Hematopoietic multipotent progenitor cell treated with erythropoietin and hydrocortisone succinate and interleukin-3 and kit ligand, for 17 days (in vitro differentiated cells): ENCODE results near the gene SOCS3.
A peak's percentile ranks its signal among the peaks of the same experiment; 100 is the strongest.

Experiments used
- DNase-seq: peaks from one replicate; pipeline ENCODE4 v3.0.0-alpha.2; 2015; ENCODE audit warnings: low spot score

The SOCS3 gene

DNA sequence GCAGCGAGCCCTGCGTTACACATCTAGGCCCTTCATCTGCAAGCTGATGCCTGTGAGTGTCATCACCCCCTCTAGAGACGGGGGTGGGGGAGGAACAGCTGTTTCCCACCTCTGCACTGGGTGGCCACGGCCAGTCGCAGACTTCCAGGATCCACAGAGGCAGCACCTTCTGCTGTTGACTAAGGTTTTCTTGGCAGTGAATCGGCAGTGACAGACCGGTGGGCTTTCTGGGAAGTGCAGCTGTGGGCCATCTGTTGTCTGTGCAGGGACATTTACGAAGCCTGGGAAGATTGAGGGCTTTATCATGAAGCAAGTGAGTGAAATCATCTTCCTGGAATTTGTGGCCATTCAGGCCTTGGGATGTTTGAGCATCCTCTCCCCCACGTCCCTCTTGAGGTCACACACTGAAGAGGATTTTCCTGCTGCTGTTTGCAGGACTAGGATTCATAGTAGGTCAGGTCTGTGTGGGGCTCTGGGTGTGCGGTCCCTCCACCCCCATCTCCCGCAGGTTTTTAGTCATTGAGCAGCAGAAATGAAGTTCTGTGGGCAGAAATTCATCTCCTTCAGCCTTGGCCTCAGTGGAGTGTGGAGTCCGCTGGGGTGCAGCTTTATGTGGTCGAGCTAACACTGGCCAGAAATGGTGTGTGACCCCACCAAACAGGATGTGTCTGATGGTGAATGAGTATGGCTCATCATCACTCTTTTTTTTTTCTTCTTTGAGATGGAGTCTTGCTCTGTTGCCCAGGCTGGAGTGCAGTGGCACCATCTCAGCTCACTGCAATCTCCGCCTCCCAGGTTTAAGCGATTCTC, 30.6 kb upstream of the SOCS3 start:
- DNase-seq = no peak

DNA sequence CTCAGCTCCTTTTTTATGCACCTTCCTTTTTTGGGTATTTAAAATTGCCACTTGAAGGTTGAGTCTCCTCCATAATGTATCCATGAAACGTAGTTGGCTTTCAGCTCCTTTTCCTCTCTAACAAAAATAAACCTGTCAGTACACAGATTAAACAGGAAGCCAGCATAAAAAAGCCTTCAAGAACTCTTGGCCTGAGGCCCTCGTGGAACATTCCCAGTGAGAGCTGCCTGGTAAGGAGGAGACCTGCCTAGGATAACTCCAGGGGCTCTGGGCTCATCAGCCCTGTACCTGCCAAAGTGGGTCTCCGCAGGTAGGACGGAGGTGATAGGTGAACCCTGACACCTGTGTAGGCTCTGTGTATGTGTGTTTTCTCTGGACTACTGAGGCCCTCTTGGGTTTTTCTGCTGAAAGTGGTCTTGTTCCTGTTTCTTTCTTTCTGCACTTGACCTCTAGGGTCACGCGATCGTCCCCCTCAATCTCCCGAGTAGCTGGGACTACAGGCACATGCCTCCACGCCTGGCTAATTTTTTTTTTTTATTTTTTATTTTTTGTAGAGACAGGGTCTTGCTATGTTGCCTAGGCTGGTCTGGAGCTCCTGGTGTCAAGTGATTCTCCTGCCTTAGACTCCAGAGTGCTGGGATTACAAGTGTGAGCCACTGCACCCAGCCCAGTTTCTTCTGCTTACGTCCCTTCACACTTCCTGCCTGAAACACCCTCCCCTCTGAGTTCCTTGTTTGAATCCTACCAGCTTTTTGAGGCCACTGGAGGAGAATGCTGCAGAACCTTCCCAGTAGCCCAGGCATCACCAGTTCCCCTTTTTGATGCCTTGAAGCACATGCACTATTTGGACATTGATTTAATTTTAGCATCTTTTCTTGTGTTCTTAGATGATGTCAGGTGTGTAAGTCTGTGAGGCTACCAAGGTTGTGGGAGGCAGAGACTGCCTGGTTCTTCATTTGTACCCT, 28.4 kb upstream of the SOCS3 start:
- no peak for DNase-seq

DNA sequence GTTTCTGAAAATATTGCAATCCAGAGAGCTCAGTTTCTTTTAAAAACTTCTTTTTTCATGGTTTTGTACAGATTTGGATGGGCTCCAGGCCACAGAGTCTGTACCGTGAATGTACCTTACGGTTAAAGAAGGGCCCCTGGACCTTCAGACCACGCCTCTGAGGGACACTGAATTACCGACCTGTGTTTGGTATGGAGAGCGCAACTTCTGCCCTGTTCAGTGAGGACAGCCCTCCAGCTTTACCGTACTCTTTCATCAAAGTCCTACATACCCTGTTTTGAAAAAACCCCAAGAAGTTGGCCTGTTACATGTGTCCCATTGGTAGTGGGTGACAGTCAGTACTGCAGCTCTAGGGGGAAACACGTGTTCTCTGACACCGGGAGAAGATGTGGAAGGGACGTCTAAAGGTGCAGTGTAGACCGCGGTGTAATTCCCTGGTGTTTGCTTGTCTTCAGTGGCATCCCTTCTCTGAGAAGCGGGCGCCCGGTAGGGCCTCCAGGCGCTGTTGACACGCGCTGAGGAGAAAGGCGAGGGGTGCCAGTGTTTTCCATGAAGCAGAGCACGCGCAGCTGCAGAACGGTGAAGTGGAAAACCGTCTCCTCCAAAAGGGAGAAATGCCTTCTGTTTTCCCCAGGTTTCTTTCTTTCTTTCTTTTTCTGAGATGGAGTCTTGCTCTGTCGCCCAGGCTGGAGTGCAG, 24.8 kb upstream of the SOCS3 start:
- no peak for DNase-seq

DNA sequence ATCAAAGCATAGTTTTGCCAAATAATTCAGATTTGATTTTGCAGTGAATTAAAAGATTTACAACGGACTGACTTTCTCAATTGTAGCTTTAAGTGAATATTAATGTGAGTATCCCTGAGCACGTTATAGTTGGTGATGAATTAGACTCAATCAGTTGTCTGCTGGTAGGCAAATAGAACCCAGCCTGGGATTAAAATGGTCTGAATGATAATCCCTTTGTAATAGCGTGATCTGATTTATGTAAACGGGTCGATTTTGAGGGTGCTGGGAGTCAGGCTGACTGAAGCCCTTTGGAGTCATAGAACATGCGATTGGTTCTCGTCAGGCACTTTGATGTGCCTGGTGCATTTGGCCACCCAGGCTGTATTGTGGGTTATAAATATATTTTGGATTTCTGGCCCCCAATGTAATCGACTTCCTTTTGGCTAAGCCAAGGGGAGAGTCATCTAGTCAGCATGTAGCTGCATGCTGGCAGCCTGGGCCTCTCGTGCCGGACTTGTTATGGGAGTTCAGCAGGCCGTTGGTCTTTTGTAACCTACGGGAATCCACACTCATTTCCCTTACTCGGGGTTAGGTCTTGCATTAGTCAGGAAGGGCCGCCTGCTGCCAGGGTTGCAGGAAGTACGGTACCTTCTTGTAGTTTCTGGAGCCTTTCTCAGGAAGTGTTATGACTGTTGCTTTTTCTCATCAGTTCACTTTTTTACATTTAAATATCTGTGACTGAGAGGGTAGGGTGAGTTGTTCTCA, 24.0 kb upstream of the SOCS3 start:
- no peak for DNase-seq

DNA sequence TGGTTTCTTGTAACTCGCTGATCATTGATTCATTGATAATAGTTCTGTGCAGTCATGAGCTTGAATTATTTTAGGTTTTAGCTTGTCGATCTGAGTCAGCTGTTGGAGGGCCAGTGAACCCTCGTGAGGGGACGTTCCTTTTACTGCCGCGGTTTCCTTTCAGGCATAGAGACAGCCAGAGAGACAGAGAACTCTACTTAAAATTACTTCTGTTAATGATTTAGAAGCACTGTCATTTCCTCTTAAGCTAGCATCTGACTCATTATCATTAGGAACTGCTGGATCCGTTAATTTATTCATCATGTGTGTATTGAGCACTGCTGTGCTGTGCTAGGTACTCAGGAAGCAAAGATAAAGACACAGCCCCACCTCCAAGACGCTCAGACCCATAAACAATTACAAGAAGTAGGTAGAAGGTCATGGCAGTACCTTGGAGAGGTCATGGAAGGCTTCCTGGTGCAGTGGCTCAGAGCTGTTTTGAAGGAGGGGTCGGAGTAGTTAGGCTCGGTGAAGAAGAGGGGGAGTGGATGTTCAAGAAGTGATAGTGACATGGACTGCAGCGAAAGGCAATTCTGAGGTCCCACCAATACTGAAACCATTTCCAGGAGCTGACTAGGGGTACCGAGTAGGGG, 21.8 kb upstream of the SOCS3 start:
- DNase-seq = no peak

DNA sequence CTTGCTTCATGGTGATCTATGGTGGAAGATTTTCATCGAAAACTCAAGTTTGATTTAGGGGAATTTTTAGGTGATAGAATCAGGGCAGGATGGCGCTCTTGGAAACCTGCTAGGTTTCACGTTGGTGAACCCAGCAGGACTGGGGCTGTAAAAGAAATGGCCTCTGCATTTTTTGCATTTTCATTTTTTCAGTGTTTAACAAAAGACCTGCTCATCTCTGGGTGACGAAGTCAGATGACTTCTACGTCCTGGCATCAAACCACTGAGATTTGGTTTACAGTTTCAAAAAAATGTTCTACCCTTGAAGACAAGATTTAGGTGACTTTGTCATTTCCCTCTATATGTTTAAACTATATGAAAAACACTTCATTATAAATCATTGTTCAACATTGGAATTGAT, 20.5 kb upstream of the SOCS3 start:
- DNase-seq = no peak

DNA sequence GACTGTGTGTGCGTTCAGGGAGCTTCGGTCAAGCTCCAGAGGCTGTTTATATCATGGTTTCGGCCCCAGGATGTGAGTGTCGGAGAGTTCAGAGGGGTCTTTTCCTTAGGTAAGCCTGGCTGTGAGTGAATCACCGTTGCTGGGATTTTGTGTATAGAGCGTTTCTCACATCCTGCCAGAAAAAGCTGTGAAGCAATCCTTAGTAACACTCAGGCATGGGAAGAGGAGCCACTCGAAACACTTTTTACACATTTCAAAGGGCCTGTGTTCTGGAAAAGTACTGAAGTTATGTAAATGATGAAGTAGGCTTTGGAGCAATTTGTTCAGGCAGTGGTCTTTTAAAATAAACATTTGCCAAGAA, 19.2 kb upstream of the SOCS3 start:
- no peak for DNase-seq

DNA sequence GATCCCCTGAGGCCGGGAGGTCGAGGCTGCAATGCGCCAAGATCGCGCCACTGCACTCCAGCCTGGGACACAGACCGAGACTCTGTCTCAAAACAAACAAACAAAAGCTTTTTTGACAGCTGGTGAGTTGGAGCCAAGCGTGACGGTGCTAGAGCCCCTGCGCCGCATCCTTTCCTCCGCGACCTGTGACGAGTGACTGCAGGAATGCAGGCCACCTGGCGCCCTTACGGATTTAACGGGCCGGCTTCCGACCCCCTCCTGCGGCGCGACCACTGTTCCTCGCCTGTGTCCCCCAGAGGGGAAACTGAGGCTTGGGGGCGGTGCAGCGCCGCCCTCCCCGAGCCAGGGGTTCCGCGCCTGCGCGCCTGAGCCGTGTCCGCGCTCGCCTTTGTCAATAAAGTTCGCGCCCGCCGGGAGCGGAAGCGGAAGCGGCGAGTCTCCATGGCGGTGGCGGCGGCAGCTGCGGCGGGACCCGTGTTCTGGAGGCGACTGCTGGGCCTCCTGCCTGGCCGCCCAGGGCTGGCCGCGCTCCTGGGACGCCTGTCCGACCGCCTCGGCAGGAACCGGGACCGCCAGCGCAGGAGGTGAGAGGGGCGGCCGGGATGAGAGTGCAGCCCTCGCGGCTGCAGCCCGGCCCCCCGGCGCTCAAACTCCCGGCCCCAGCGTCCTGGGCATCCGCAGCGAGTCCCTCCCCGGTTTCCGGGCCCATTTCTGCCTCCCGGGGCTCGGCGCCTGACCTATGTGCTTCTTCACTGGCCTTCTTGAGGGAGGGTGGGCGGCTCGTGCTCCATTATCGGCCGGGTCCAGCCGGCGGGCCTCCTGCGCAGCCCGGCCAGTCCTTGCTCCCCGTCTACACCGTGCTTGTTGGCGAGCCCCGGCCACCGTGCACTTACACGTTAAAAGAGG, 18.6 kb upstream of the SOCS3 start, which contains the start of gene PGS1:
PGS1 (plus strand) TSS at position 425 of the 906 bp plus-strand sequence; CDS start at position 442, 17 bp downstream.
- peak; percentile 53 for DNase-seq

DNA sequence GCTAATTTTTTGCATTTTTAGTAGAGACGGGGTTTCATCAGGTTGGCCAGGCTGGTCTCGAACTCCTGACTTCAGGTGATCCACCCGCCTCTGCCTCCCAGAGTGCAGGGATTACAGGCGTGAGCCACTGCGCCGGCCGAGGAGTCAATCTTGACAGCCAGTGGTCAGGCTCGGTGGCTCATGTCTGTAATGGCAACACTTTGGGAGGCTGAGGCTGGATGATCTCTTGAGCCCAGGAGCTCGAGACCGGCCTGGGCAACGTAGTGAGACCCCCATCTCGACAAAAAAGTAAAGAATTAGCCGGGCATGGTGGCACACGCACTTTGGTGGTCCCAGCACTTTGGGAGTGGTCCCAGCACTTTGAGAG, 18.0 kb upstream of the SOCS3 start:
- DNase-seq = no peak

DNA sequence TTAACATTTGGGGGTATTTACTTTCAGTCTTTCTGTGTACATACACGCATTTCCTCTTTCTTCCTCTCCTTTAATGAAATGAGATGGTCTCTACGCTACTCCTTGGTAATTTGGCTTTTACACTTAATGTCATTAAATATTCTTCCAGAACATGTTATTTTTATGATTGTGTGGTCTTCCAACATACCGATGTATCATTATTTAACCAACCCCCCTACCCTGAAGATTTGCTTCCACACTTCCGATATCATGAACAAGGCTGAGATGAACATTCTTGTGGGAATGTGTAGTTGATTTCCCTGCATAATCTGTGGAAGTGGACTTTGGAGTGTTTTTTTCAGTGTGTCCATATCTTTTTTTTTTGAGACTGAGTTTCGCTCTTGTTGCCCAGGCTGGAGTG, 16.3 kb upstream of the SOCS3 start:
- DNase-seq = no peak

DNA sequence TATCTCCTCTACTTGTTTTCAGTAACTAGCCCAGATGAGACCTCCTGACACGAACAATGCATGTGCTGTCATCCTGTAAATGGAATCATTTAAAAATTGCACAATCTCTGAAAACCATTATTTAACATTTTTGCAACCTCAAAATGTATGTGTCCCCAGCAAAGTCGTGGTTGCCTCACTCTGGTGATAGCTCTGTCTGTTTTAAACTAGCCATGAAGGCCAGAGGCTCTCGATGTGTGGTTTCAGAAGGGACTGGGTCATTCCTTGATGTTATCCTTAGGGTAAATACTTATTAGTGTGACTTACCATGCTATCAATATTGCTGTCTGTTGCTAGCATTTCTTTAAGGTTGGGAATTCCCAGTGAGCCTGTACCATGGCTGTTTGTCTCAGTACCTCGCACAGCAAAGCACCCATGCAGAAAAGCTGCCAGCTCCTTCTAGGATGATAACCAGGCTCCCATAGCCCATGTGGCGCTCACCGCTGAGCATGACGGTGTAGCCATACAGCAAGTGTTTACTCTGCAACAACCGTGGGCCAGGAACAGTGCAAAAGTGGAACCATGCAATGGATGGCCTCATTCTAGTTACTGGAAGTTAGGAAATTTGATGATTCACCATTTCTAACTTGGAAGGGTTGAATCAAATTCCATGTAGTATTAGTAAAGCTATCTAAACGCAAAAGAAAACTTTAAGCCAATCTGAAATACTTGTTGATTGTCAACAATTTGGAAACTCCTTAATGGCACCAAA, 15.7 kb upstream of the SOCS3 start:
- DNase-seq = no peak

DNA sequence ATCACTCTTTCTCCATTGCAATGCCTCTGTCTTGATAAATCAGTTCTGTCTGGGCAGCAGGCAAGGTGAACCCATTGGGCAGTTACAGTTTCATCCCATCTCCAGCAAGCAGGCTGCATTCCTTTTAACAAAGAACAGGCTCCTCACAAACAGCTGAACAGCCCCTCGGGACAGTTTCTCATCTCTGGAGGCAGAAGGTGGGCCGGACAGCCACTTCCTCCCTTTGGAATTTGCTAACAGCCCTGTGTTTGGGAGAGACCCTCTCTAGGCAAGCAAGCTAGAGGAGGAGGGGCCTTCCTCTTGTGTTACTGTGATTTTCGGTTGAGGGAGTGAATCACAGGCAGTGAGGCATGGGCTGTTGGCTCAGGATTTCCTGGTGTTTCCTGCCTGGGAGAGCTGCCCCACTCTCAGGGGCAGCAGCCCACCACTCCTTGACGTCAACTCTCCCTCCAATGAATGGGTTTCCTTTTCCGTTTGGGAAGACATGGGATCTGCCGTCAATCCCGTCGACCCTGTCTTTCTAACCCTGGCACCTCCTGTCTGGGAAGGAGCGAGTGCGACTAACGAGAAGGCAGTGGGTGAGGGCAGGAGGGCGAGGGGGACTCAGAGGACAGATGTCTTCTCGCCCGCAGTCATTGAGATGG, 14.9 kb upstream of the SOCS3 start:
- DNase-seq = no peak

DNA sequence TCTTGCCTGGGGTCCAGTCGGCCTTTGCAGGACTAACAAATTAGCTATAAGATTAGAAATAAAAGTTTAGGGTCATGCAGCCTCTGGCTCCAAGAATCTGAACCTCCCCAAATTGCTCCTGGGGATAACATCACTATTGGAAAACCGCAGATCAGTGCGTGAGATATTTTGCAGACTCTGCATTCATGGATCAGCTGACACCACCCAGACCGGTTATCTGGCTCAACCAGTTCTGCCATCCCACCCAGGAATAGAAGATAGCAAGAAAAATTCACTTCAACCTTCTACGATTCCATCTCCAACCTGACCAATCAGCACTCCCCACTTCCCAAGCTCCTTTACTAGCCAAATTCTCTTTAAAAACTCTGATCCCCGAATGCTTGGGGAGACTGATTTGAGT, 14.3 kb upstream of the SOCS3 start:
- no peak for DNase-seq

DNA sequence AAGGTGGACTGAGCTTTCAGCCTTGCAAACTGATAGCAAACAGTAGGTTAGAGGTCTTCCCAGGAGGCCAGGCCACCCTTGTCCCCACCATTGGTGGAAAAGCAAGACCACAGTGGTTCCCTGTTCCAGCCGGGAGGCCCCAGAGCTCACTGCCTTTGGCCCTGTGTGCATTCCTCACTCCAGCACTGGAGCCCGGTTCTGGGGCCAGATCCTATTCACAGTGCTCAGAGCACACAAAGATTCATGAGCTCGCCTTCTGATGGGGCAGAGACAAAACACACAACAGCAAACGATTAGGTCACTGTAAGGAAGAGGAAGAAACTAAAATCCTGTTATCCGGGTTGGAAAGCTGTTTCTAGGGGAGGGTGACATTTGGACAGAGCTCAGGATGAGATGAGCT, 13.0 kb upstream of the SOCS3 start:
- no peak for DNase-seq

DNA sequence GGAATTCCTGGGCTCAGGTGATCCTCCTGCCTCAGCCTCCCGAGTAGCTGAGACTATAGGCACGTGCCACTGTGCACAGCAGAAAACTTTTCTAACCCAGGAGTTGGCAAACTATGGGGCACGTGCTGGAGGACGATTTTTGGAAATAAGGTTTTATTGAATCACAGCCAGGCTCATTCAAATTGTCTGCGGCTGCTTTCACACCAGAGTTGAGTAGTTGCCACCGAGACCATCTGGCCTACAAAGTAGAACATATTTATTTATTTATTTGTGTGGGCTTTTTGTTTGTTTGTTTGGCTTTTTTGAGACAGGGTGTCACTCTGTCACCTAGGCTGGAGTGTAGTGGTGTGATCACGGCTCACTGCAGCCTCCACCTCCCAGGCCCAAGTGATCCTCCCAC, 11.2 kb upstream of the SOCS3 start:
- no peak for DNase-seq

DNA sequence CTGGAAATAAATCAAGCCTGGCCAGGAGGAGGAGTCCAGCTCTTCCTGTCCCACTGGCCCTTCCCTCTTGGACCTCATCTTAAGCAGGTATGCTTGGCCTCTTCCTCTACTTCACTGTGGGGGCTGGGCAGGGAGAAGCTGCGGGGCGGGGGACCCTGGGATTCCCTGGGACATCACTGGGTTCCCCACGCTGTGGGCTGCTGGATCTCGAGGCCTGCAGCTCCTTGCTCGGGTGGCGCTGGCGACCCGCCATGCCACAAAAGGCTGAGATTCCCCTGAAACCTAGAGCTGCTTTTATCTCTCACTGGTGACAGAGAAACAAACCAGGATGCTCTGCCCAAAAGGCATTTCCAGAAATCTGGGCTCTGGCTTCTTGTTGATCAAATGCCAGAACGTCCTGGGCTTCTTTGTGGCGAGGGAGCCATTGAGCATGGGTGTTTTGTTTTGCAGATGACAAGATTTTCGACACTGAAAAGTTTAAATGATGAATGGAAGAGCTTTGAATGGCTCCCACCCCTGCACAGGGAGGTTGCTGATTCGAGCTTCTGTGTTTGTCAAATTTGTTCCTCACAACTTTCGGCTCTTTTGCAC, 10.0 kb upstream of the SOCS3 start:
- DNase-seq = no peak

DNA sequence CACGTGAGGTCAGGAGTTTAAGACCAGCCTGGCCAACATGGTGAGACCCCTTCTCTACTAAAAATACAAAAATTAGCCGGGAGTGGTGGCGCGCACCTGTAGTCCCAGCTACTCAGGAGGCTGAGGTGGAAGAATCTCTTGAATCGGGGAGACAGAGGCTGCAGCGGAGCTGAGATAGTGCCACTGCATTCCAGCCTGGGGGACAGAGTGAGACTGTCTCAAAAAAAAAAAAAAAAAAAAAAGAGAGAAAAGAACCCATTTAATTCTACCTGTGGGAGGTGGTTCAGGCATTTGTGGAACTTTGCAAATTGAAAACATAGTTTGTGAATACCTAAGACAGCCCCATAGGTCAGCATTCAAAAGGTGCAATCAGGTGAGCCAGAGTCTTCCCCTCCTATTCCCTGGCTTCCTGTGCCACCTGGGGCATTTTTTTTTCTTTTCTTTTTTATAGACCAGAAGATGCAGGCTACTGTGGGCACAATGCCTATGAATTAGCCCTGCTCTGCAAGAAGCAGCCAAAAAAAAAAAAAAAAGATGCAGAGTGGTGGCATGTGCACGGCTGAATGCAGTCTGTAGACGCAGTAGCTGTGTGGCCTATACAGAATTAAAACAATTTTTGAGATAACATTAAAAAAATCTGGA, 9.1 kb upstream of the SOCS3 start:
- no peak for DNase-seq

DNA sequence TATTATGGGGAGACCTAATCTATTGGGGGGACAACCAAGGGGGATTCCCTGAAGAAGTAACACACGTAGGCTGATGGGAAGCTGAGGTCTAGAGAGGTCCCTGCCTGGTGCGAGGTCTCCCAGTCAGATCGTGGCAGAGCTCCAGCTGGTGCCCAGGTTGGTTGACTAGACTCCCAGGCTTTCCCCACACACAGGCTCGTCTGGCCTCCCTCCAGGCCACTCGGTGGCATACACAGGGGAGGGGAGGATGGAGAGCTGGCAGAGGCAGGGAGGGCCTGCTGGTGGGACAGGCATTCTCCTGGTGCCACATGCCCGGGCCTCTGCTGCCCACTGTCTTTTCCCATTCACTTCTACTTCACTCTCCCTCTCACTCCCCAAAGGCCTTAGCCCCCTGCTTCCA, 8.5 kb upstream of the SOCS3 start:
- no peak for DNase-seq
